HG03442 (cell line): ENCODE data around the gene TRPV4.

Source experiments
- ATAC-seq: cut with Tn5 transposase; IDR thresholded peaks from one replicate; pipeline ENCODE4 v1.9.1; 2021; ENCODE audit warnings: mild to moderate bottlenecking, moderate library complexity; ENCODE audit not compliant: unreplicated experiment

Gene TRPV4

DNA sequence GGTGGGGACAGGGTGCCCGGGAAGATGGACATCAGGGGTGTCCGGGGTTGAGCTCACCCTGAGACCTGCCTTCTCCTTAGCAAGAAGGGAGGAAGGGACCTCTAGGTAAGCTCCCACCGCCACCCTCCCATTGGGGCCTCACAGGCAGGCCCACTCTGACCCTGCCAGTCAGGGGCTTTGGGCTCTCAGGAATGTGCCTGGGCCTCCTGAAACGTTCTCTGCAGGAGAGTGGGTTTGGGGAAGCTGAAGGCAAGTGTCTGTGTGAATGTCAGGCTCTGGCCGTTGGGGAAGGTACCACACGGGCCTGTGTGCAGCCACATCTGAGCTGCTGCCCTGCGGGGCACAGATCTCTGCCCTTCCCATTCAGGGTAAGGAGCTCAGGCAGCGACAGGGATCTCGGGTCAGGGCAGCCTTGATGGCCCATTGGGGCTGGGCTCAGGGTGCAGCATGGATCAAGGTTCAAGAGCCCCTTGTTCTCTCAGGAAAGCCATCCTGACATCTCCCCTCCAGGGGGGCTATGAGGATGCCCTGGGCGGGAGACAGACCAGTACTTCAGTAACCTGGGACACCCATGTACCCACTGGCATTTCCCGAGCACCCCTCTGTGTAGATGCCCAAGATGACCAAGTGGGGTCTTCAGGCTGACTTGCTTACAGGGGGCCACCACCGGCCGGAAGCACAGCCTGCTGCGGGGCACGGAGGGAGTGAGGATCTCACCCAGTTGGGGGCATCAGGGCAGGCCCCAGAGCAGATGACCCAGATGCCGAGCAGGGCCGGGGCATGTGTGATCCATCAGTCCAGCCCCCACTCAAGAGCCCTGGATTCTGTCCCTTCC lies 89.9 kb downstream of the TRPV4 start:
- no peak for ATAC-seq

DNA sequence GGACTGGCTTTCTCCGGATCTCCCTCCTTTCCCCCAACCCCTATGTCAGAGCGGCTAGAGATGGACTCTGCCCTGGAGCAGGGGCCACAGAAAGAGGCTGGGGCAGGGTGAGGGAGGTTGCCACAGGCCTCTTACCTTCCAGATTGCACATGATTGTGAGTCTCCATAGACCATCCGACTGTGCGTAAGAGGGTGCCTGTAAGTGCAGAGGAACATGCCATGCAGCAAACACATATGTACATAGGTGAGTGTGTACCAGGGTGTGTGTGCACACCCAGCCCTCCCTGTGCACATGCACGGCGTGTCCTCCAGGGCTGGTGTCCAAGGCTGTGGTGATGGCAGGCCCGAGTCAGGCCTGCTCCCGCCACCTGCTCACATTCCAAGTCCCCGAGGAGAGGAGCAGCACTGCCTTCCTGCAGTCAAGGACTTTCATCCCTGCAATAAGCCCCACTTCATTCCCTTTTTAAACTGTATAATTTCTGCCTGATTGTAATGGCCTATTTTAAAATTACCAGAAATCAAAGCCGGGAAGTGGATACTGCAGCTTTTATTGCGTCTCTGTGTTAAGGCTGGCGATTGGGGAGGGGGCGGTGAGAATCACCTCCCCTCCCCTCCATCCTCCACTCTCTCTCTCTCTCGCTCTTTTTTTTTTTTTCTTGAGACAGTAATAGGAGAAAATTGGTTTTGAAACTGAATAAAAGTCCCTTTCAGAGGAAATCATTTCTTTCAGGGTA lies 91.1 kb downstream of the TRPV4 start:
- ATAC-seq = no peak

DNA sequence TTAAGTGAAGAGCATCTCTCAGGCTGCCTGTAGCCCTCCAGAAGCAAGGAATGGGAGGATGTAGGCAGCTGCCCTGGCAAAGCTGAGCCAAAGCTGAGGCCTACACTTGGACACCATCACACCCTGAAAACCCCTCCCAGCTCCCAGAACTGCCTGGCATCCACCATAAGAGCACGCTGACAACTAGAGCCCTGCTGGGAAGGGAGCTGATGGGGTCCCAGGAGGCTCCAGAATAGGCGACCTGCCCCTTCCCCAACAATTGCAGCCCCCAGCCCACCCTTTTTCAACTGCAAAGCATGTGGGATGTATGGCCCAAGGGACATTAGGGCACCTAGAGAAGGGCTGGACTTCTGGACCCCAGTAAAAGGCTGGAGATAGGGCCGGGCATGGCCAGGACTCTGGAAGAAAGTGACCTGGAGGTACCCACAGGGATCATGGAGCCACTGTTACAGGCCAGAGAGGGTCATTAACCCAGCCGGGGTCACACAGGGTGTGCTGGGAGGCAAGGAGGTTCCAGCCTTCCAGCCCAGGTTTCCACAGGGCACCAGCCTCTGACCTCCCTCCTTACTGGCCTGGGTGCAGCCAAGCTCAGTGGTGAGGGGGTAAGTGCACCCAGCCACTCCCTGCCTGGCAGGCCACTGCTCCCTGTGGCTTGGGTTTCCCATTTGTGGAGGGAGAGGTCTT lies 91.8 kb downstream of the TRPV4 start:
- no peak for ATAC-seq

DNA sequence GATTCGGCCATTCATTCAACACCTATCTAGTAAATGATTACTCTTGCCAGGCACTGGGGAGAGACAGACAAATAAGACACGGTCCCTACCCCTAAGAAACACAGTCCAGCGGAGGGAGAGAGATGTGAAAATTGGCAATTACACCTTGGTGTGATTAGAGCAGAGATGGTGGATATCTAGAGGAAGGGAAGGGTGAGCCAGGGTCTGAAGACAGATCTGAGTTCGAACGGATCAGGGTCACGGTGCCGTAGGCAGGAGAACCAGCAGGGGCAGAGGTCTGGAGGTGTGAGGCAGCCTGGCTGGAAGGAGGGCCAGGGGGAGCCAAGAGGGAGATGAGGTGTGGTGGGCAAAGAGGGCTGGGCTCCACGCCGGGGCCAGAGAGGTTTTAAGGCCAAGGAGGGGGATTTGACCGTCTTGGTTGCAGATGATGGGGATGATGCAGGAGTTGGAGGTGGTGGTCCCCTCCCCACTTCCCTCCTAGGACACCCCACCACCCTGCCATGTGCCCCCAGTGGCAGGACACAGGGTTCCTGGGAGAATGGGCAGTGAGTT lies 92.4 kb downstream of the TRPV4 start:
- no peak for ATAC-seq

DNA sequence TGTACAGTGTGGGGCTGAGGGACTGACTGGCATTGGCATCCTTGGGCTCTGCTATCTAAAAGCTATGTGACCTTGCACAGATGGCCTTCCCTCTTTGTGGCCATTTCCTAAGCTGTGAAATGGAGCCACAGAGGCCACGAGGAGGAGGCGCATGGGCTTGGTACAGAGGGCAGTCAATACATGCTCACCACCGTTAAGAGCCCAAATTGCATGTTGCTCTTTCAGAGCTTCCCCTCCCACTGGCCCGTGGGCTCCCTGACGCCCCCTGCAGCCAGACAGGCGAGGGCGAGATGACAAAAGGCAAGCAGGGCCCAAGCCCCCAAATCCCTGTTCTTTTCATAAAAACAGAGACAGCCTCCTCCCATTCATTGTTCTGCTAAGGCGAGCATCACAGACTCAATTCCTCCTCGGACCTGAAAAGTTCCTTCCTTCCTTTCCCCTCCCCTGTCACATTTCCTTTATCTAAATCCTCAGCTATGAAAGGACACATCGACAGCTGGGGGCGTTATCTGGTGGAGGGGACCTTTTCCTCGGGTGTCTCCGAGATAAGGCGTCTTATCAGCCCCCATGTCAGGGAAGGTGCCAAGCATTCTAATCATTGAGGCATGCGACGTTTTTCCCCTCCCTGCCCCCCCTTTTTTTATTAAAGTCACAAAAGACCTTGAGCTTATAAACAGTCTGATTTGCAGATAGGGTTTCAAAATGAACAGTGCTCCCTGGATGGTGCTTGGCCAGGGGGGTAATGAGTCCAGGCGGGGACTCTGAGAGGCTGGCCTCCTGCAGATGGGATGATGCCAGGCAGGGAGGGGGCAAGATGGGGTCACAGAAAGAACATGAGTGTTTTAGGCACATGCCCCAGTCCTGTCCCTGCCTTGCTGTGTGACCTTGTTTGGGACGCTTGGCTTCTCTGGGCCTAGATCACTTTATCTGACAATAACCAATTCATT lies 93.2 kb downstream of the TRPV4 start:
- no peak for ATAC-seq

DNA sequence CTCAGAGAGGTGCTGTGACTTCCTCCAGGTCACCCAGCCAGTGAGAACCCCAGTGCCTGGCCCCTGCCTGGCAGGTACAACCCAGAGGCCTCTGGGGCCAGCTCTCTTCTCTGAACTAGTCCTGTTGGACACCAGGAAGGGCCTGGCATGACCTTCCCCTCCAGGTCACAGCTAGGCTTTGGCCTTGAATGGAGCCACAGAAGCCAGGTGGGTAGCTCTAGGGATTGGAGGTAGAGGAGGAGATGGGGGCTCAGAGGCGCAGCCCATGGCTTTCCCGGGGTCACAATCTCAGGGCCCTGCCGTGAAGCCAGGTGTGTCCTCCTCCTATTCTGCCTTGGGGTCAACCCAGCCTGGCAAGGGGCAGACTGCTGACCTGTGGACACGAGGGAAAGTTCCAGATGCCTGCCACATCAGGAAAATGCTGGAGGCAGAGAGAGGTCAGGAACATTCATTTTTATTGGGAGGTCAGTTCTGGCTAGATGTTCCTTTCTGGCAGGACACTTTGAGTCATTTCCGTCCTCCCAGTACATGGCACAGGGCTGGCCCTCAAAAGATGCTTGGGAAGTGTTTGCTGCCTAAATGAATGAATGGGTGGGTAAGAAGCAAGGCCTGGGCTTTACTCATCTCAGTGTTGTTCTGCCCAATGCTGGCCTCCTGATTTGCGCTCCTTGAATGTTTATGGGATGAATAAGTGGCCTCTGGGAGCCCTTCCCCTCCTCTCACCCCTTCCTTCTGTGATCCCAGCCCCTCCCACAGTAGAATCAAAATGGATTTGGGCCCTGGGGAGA lies 94.1 kb downstream of the TRPV4 start:
- ATAC-seq = no peak

DNA sequence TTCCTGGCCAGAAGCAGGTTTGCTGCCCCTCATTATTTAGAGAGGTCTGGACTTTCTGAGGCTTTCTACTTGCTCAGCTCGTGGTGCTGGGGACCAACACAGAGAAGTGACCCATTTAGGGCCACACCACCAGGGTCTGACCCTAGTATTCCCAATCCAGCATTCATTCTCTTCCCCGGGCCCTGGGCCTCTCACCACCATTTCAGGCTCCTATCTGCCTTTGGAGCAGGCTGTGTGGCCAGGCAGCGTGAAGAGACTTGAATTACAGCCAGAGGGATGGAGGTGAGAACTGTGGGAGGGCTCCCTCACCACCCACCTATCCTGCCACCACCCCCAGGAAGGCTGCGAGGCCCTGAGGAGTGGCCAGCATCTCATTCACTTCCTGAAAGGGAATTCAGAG lies 95.0 kb downstream of the TRPV4 start:
- no peak for ATAC-seq

DNA sequence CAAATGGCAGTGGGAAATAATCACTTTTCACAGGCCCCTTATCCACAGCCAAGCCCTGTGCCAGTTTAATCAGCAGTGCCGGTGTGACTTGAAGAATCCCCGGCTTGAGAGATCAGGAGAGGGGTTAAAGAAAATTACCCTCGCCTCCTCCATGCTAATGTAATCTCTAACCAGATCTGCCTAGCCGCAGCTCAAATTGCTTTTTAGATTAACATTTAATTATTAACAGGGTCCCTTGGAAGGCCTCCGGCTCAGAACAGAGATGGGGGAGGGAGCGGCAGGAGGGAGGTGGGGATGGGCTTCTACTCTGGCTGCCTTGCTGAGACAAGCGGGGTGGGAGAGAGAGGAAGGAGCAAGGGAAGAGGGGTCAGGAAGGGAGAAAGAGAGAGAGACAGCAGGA lies 95.6 kb downstream of the TRPV4 start:
- ATAC-seq = no peak

DNA sequence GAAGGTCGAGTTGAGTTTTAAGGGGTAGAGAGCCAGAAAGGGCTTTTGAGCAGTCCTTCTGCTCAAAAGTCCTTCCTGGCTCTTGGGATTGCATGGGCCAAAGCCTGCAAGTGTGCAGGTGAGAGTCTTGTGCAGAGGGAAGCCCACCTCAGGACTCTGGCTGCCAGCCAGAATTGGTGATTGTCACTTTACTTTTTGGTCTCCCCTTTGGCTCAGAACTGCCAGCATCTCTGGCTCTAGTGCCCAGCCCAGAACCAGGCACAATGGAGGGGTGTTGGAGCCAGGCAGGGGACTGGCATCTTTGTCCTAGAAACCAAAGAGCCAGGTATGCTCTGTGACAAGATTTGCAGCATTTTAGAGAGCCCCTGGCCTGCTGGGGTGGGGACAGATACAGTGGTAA lies 96.1 kb downstream of the TRPV4 start:
- no peak for ATAC-seq

DNA sequence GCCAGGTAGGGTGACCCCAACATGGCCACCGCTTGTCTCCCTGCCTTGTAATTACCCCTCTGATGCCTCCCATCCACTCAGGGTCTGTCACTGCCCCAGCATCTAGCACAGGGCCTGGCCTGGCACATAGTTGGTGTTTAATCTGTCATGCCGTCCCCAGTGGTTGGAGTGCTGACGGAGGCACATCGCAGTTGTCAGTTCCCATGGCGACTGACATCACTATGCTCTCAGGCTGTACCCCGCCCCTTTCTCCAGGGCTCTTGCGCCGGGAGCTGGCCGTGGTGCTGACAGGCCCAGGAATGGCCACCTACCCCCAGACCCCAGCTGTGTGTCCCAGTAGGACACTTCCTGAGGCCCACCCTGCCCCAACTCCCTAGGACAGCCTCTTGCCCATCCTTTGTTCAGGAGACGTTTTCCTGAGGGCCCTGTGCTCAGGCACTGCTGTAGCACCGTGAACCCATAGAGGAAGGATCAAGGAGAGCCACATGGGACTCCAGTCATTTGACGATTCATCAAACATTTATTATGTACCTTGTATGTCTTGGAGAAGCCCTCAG lies 96.6 kb downstream of the TRPV4 start:
- no peak for ATAC-seq

DNA sequence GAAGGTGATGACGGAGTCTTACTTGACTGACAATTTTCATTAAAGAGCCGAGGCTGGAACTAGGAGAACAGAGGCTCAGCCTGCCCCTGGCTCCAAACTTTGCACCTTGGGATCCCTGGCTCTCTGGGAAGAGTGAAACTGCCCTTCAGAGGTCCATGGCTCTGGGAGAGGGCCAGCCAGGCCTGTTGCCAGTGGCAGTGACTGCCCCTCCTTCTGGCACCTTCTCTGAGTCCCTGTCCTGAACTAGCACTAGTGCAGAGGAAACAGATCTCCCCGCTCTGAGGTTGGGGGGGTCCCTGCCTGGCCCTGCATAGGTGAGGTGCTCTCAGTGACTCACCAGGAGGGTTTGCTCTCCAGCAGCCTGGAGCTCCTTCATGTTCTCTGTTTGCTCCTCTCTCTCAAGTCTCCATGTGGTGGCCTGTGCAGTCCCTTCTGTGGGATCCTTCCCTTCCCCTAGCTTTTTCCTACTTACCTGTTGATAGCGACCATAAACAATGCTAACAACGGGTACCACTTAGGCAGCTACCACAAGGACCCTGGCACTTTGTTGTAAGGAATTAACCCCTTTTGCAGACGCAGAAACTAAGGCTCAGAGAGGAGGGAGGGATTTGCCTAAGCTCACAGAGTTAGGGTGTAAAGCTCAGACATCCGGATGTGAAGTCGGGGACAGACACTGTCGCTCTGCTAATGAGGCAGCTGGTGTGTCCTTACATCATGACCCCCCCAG lies 97.2 kb downstream of the TRPV4 start:
- no peak for ATAC-seq

DNA sequence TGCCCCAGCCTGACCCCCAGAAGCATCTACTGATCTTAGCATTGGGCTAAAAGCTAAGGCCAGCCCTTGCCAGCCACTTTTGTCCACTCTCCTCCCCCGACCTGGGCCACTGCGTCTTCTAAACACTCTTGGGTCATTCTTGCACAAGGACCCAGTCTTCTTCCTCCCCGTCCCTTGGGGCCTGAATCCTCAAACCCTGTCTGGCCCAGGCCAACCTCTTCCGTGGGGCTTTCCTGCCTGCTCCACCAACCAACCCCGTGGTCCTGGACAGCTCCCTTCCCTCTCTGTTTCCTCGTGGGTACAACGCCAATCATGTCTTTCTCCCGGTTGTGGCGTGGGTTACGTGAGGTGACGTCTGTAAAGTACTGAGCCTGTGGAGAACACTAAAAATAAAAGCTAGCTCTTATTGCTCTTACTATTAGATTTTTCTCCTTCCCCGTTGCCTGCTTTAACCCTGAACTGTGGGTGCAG lies 98.1 kb downstream of the TRPV4 start:
- no peak for ATAC-seq

DNA sequence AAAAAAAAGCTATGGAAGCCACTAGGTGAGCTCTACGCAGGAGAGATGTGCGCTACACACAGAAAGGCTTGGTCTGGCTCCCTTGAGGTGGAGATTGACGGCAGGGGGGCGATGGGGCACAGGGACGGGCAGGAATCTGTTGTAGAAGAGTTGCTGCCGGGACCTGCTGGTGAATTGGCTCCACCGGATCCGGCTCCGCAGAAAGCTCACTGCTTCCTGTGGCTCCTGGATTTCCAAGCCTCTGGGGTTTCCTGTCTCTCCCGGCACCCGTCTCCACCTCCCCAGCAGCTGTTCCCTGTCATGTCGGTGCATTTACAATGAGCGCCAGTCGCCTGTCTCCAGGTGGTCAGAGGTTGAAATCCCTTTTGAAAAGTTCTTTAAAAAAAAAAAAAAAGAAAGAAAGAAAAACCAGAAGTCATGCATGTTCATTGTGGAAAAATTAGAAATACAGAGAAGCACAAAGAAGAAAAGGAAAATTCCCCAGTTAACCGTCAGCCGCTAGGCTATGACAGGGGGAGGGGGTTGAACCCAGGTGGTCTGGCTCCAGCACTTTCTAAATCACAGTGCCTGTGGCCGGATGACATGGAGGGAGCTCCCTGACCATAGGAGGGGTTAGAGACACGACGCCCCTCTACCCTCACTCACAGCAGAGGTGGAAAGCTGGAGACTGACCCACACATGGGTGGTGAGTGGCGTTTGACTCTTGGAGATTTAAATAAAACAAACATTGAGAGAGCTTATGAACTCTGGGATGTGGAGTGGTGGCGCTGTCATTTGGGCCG lies 98.8 kb downstream of the TRPV4 start:
- no peak for ATAC-seq
